K562 (cell line): Measurements from ENCODE around the gene RHOBTB3. TPM values are rescaled to one million over a fixed set of nuclear protein-coding genes. Genes with fewer than 3 reads are reported as not detected.

Source experiments
- FUS ChIP-seq: fragments of 200-400 bp; formaldehyde crosslinking; optimal IDR thresholded peaks from 2 replicates; pipeline ENCODE3; 2017; ENCODE audit warnings: low read depth, low read length
- HCFC1 ChIP-seq: IDR thresholded peaks from 2 replicates; pipeline ENCODE4 v1.6.1; 2012; ENCODE audit warnings: low read depth, low read length, improper control_type of control experiment
- HDAC2 ChIP-seq: fragments of 450-650 bp; IDR thresholded peaks from 2 replicates; pipeline ENCODE4 v1.6.1; 2016; ENCODE audit warnings: mild to moderate bottlenecking
- KDM5B ChIP-seq: fragments of 200-600 bp; sonication (generic); IDR thresholded peaks from 2 replicates; pipeline ENCODE4 v1.6.1; 2012; ENCODE audit warnings: low read depth, mild to moderate bottlenecking, moderate library complexity, low read length, control low read depth, inconsistent platforms; ENCODE audit not compliant: insufficient replicate concordance
- MECOM ChIP-seq: fragments of 250-450 bp; sonication (Bioruptor Pico); IDR thresholded peaks from 2 replicates; pipeline ENCODE4 v1.8.0; 2022; ENCODE audit warnings: inconsistent platforms
- MEIS2 ChIP-seq: fragments of 450-650 bp; IDR thresholded peaks from 2 replicates; pipeline ENCODE4 v1.6.1; 2014; ENCODE audit warnings: mild to moderate bottlenecking; ENCODE audit not compliant: partially characterized antibody
- PHB ChIP-seq: fragments of 250-450 bp; sonication (Bioruptor Pico); IDR thresholded peaks from 2 replicates; pipeline ENCODE4 v1.5.0; 2021
- RB1 ChIP-seq: fragments of 450-650 bp; IDR thresholded peaks from 2 replicates; pipeline ENCODE4 v1.6.1; 2017; ENCODE audit warnings: low read depth, mild to moderate bottlenecking
- UBTF ChIP-seq, 2 experiments: IDR thresholded peaks; 2 replicates each; pipeline ENCODE4 v1.6.1; 2012; ENCODE audit warnings: improper control_type of control experiment in 2 of 2, low read depth in 2 of 2, low read length in 2 of 2, borderline replicate concordance in 1 of 2
- ZNF740 ChIP-seq, 3 experiments: fragments of 200-800 bp in 1 of 3; sonication (Bioruptor generic) in 1 of 3; sonication (generic) in 1 of 3; formaldehyde crosslinking in 1 of 3; IDR thresholded peaks; 2 replicates each; pipeline versions ENCODE4 v1.6.1 to v1.8.0; 2016 to 2022; ENCODE audit warnings: mild to moderate bottlenecking in 2 of 3, missing compliant biosample characterization in 2 of 3, missing genetic modification characterization in 2 of 3, missing genetic modification reagents in 1 of 3
- polyA plus RNA-seq, 8 experiments: library from polyadenylated mRNA; depleted of rRNA in 4 of 8; stranded (reverse) in 5 of 8; unstranded in 3 of 8; fragments of >200 nt; fragmentation: Nextera tagmentation in 2 of 8; fragmentation: Illumina TruSeq in 1 of 8; extraction: Ambion mirVana in 2 of 8; extraction: Trizol in 1 of 8; gene quantifications; 2 replicates each; pipeline versions ENCODE4 v1.2.1 to v1.2.3, GENCODE V29; 2011 to 2014; ENCODE audit warnings: inconsistent platforms in 1 of 8, missing spikeins in 1 of 8
- total RNA-seq, 7 experiments: library from RNA; depleted of rRNA in 6 of 7; stranded (reverse); fragments of >200 nt in 6 of 7; fragmentation: Illumina TruSeq in 2 of 7; extraction: Trizol in 2 of 7; gene quantifications; 2 replicates each; pipeline versions ENCODE4 v1.2.1 to v1.2.3, GENCODE V29; 2011 to 2021; ENCODE audit warnings: low replicate concordance in 1 of 7
- TF ChIP-seq, protein P1 (sequence below): sonication (generic); formaldehyde crosslinking; IDR thresholded peaks from 2 replicates; pipeline ENCODE4 v1.8.0; 2022; ENCODE audit warnings: mild to moderate bottlenecking, low read depth, missing genetic modification reagents
- TF ChIP-seq, protein P2 (sequence below): conservative IDR thresholded peaks from 2 replicates; pipeline ENCODE4 v1.6.1; 2011; ENCODE audit warnings: low read depth, mild to moderate bottlenecking, low read length; ENCODE audit not compliant: control insufficient read depth
- TF ChIP-seq, protein P3 (sequence below): fragments of 450-650 bp; IDR thresholded peaks from 2 replicates; pipeline ENCODE4 v1.6.1; 2018; ENCODE audit not compliant: partially characterized antibody
- TF ChIP-seq, protein P4 (sequence below): fragments of 450-650 bp; formaldehyde crosslinking; IDR thresholded peaks from 2 replicates; pipeline ENCODE4 v1.4.0; 2020; ENCODE audit warnings: mild to moderate bottlenecking, moderate library complexity

The RHOBTB3 gene
- total and polyA plus RNA-seq, 9 of the 15 experiments (the other 6 are each of a cell fraction or from before 2014, with no cell fraction given), result 39.7 to 143 (median 115) TPM

DNA sequence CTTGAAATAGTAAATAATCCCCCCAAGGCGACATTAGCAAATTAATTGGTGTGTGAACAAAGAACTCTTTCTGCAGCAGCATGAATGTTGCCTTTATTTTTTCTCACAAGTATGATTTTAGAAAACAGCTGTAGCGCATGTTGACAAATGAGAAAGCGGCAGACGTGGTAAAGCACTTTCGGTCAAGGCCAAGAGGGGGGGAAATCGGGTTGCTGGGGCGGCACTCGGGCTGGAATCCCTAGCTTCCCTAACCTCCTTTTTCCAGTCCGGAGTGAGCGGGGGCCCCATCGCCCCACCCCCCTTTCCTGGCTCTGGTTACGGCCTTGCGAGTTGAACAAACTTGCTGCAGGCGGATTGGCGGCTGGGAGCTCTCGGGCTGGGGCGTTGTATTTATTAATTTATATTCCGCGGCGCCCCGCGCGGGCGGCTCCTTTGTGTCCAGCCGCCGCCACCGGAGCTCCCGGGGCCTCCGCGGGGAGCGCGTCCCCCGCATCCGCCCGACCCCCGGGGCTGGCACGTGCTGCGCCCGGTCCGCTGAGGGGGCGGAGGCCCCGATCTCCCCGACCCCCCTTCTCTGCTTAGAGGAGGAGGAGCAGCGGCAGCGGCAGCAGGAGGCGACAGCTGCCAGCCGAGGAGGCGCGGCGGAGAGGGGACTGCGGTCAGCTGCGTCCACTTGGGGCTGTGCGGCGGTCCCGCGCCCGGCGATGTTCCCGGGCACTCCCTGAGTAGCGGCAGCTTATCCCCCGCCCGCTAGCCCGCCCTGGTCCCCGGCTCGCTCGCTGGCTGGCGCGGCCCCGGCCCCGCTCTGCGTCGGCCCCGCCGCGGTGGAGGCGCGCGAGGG is at the start of gene RHOBTB3 (continued):
- TF ChIP-seq UBTF (IDR thresholded peaks at IDR 0.05; ENCODE audit: borderline replicate concordance in 1 of 2, low read depth in 2 of 2, low read length in 2 of 2) (peak in 1 of 2 experiments; percentile 93; a peak in 3 of 4 replicates), HDAC2 (peak; percentile 68; the same call in 1 of the 2 replicates), KDM5B (peak; percentile 24), RB1 (peak; percentile 62; the same call in 1 of the 2 replicates), FUS (peak; percentile 85), ZNF740 (CRISPR knock-in tag; IDR thresholded peaks at IDR 0.05) (peak; percentile 72), ZNF740 (tag; IDR thresholded peaks at IDR 0.05) (peak in 1 of 2 experiments; percentile 93; a peak in 2 of 4 replicates), MEIS2 (peak; percentile 26), MECOM (CRISPR knock-in tag) (0 out of 2 replicates have a peak, but pooled peaks have one; percentile 26), HCFC1 (0 out of 2 replicates have a peak, but pooled peaks have one; percentile 6), PHB (peak; percentile 5; the same call in 1 of the 2 replicates)
- TF ChIP-seq, protein P1, sequence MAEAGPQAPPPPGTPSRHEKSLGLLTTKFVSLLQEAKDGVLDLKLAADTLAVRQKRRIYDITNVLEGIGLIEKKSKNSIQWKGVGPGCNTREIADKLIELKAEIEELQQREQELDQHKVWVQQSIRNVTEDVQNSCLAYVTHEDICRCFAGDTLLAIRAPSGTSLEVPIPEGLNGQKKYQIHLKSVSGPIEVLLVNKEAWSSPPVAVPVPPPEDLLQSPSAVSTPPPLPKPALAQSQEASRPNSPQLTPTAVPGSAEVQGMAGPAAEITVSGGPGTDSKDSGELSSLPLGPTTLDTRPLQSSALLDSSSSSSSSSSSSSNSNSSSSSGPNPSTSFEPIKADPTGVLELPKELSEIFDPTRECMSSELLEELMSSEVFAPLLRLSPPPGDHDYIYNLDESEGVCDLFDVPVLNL (CRISPR knock-in tag), result no peak
- TF ChIP-seq, protein P2, sequence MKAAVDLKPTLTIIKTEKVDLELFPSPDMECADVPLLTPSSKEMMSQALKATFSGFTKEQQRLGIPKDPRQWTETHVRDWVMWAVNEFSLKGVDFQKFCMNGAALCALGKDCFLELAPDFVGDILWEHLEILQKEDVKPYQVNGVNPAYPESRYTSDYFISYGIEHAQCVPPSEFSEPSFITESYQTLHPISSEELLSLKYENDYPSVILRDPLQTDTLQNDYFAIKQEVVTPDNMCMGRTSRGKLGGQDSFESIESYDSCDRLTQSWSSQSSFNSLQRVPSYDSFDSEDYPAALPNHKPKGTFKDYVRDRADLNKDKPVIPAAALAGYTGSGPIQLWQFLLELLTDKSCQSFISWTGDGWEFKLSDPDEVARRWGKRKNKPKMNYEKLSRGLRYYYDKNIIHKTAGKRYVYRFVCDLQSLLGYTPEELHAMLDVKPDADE, result peak; percentile 61
- TF ChIP-seq, protein P3, sequence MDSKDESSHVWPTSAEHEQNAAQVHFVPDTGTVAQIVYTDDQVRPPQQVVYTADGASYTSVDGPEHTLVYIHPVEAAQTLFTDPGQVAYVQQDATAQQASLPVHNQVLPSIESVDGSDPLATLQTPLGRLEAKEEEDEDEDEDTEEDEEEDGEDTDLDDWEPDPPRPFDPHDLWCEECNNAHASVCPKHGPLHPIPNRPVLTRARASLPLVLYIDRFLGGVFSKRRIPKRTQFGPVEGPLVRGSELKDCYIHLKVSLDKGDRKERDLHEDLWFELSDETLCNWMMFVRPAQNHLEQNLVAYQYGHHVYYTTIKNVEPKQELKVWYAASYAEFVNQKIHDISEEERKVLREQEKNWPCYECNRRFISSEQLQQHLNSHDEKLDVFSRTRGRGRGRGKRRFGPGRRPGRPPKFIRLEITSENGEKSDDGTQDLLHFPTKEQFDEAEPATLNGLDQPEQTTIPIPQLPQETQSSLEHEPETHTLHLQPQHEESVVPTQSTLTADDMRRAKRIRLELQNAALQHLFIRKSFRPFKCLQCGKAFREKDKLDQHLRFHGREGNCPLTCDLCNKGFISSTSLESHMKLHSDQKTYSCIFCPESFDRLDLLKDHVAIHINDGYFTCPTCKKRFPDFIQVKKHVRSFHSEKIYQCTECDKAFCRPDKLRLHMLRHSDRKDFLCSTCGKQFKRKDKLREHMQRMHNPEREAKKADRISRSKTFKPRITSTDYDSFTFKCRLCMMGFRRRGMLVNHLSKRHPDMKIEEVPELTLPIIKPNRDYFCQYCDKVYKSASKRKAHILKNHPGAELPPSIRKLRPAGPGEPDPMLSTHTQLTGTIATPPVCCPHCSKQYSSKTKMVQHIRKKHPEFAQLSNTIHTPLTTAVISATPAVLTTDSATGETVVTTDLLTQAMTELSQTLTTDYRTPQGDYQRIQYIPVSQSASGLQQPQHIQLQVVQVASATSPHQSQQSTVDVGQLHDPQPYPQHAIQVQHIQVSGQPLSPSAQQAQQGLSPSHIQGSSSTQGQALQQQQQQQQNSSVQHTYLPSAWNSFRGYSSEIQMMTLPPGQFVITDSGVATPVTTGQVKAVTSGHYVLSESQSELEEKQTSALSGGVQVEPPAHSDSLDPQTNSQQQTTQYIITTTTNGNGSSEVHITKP, result peak; percentile 82
- TF ChIP-seq, protein P4, sequence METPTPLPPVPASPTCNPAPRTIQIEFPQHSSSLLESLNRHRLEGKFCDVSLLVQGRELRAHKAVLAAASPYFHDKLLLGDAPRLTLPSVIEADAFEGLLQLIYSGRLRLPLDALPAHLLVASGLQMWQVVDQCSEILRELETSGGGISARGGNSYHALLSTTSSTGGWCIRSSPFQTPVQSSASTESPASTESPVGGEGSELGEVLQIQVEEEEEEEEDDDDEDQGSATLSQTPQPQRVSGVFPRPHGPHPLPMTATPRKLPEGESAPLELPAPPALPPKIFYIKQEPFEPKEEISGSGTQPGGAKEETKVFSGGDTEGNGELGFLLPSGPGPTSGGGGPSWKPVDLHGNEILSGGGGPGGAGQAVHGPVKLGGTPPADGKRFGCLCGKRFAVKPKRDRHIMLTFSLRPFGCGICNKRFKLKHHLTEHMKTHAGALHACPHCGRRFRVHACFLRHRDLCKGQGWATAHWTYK (CRISPR knock-in tag), result peak; percentile 69
